ENCODE data around the gene RDH5. TPM values are rescaled to one million over a fixed set of nuclear protein-coding genes. Genes with fewer than 3 reads are reported as not detected.

The RDH5 gene
- total and polyA plus RNA-seq, 2 of the 13 experiments (the other 11 are each of a cell fraction or from before 2014, with no cell fraction given): 2.6 to 5.7 TPM

DNA sequence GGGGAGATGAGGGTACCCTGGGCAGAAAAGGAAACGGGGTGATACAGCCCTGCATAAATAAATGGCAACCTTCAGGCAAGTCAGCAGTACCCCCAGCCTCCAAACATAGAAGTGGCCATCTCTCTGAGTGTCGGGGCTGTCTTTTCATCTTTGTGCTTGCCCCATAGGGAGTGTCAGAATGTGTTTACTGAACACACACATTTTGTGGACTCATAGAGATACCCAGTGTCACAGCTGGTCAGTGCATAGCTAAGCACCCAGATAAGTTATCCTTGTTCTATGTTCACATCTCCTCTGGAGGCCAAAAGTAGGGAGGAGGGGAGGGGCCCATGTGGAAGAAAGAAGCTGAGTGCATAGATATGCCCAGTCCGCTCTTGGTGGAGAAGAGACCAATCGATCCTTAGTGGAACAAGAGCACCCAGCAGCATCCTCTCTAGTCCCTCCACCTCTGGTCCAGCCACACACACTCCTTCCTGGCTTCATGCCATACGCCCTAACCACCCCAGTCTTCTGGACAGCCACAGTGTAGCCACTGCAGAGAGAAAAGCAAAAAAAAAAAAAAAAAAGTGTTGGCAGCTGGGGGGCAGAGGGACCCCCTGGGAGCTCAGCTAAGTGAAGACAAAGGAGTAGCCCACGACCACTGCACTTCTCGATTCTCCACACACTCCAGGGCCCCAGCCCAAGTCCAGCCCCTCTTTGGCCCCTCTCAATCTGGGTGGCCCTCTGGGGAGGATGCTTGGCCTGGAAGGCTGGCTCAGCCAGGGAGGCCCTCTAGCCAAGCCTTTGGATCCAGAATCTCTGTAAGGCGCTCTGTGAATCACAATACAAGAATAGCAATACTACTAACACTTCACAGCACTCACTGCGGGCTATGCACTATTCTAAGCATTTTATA lies 15.1 kb upstream of the RDH5 start (continued):
- TF ChIP-seq, protein P1, sequence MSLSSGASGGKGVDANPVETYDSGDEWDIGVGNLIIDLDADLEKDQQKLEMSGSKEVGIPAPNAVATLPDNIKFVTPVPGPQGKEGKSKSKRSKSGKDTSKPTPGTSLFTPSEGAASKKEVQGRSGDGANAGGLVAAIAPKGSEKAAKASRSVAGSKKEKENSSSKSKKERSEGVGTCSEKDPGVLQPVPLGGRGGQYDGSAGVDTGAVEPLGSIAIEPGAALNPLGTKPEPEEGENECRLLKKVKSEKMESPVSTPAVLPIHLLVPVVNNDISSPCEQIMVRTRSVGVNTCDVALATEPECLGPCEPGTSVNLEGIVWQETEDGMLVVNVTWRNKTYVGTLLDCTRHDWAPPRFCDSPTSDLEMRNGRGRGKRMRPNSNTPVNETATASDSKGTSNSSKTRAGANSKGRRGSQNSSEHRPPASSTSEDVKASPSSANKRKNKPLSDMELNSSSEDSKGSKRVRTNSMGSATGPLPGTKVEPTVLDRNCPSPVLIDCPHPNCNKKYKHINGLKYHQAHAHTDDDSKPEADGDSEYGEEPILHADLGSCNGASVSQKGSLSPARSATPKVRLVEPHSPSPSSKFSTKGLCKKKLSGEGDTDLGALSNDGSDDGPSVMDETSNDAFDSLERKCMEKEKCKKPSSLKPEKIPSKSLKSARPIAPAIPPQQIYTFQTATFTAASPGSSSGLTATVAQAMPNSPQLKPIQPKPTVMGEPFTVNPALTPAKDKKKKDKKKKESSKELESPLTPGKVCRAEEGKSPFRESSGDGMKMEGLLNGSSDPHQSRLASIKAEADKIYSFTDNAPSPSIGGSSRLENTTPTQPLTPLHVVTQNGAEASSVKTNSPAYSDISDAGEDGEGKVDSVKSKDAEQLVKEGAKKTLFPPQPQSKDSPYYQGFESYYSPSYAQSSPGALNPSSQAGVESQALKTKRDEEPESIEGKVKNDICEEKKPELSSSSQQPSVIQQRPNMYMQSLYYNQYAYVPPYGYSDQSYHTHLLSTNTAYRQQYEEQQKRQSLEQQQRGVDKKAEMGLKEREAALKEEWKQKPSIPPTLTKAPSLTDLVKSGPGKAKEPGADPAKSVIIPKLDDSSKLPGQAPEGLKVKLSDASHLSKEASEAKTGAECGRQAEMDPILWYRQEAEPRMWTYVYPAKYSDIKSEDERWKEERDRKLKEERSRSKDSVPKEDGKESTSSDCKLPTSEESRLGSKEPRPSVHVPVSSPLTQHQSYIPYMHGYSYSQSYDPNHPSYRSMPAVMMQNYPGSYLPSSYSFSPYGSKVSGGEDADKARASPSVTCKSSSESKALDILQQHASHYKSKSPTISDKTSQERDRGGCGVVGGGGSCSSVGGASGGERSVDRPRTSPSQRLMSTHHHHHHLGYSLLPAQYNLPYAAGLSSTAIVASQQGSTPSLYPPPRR (CRISPR knock-in tag; IDR thresholded peaks at IDR 0.05; ENCODE audit: borderline replicate concordance): 0 out of 2 replicates have a peak, but pooled peaks have one; percentile 63
- TF ChIP-seq RFXAP (CRISPR knock-in tag; IDR thresholded peaks at IDR 0.05; ENCODE audit: borderline replicate concordance) (no peak), ZMYM3 (CRISPR knock-in tag; IDR thresholded peaks at IDR 0.05) (no peak), GATAD2A (CRISPR knock-in tag; IDR thresholded peaks at IDR 0.05) (0 out of 2 replicates have a peak, but pooled peaks have one; percentile 29), ZNF780A (CRISPR knock-in tag; IDR thresholded peaks at IDR 0.05) (no peak), LCORL (IDR thresholded peaks at IDR 0.05) (no peak), LCORL (CRISPR knock-in tag; IDR thresholded peaks at IDR 0.05) (peak; percentile 47; the same call in 1 of the 2 replicates), ARNTL (CRISPR knock-in tag; IDR thresholded peaks at IDR 0.05) (no peak), RERE (CRISPR knock-in tag; IDR thresholded peaks at IDR 0.05; ENCODE audit: low read depth) (peak; percentile 72; the same call in 1 of the 2 replicates), TBL1XR1 (IDR thresholded peaks at IDR 0.05; ENCODE audit: borderline replicate concordance, low read length, partially characterized antibody) (no peak), MTA1 (CRISPR knock-in tag; IDR thresholded peaks at IDR 0.05; ENCODE audit: borderline replicate concordance) (no peak), KDM1A (CRISPR knock-in tag; IDR thresholded peaks at IDR 0.05) (no peak), MLXIP (CRISPR knock-in tag; IDR thresholded peaks at IDR 0.05; ENCODE audit: borderline replicate concordance) (no peak)
- TF ChIP-seq, protein P2, sequence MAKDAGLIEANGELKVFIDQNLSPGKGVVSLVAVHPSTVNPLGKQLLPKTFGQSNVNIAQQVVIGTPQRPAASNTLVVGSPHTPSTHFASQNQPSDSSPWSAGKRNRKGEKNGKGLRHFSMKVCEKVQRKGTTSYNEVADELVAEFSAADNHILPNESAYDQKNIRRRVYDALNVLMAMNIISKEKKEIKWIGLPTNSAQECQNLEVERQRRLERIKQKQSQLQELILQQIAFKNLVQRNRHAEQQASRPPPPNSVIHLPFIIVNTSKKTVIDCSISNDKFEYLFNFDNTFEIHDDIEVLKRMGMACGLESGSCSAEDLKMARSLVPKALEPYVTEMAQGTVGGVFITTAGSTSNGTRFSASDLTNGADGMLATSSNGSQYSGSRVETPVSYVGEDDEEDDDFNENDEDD (CRISPR knock-in tag; IDR thresholded peaks at IDR 0.05; ENCODE audit: borderline replicate concordance): no peak
